HepG2 (cell line): ENCODE measurements around the gene DSC3. TPM values are rescaled to one million over a fixed set of nuclear protein-coding genes. Genes with fewer than 3 reads are reported as not detected.

Experiments used
- ATAC-seq: fragments of 200-7000 bp; cut with Tn5 transposase; 3 replicates; pipeline ENCODE4 v1.9.1; 2020; ENCODE audit warnings: mild to moderate bottlenecking, moderate library complexity
- BruUV-seq: library from RNA; stranded (reverse); fragments of 400-500 nt; replicated peaks from 2 replicates; lab custom pipeline; 2021; lab: Mats Ljungman, UMichigan
- CTCF ChIA-PET: fragments of 300-600 bp; formaldehyde crosslinking; extraction: SDS; loops from one replicate; lab custom pipeline; 2021; ENCODE audit warnings: low total read pairs, inconsistent platforms, low intra/inter-chr PET ratio; lab: Yijun Ruan, JAX
- POLR2A ChIA-PET: fragments of 350-600 bp; sonication (Branson Sonifier 250); formaldehyde crosslinking; loops from one replicate; lab custom pipeline; 2020; ENCODE audit warnings: antibody characterized with exemption, inconsistent platforms; lab: Yijun Ruan, JAX
- DNase-seq: peaks from one replicate; pipeline ENCODE4 v3.0.0-alpha.2; 2015; ENCODE audit warnings: low spot score
- FAIRE-seq: peaks from 3 replicates; lab custom pipeline; 2011; peaks lifted over from hg19 to GRCh38; lab: Jason Lieb, UNC
- H2AFZ ChIP-seq: one replicate; pipeline ENCODE4 v1.6.1; 2011; ENCODE audit warnings: low read length, inconsistent platforms
- H3K27ac ChIP-seq: fragments of 300-600 bp; 3 replicates; pipeline ENCODE4 v1.8.0; 2011; ENCODE audit warnings: mixed run types, mild to moderate bottlenecking, mixed read lengths, low read length, inconsistent platforms; ENCODE audit not compliant: insufficient read depth; ENCODE audit errors: extremely low read length
- H3K27me3 ChIP-seq, 2 experiments: fragments of 200-600 bp in 1 of 2; 2 replicates in 1 of 2; 3 replicates in 1 of 2; pipeline versions ENCODE4 v1.6.0 to v1.8.0; 2011; ENCODE audit warnings: low read length in 2 of 2, mild to moderate bottlenecking in 2 of 2, moderate library complexity in 2 of 2, inconsistent platforms in 1 of 2; ENCODE audit not compliant: insufficient read depth in 2 of 2, control insufficient read depth in 1 of 2
- H3K36me3 ChIP-seq, 2 experiments: fragments of 200-600 bp in 1 of 2; replicated peaks in 1 of 2; 2 replicates in 1 of 2; 3 replicates in 1 of 2; pipeline versions ENCODE4 v1.5.1 to v1.8.0; 2011; ENCODE audit warnings: low read length in 2 of 2, inconsistent platforms in 1 of 2; ENCODE audit not compliant: insufficient read depth in 2 of 2, control insufficient read depth in 1 of 2
- H3K4me1 ChIP-seq: 2 replicates; pipeline ENCODE4 v1.5.1; 2012; ENCODE audit warnings: low read length, inconsistent platforms; ENCODE audit not compliant: insufficient read depth
- H3K4me2 ChIP-seq: 2 replicates; pipeline ENCODE4 v1.6.0; 2011; ENCODE audit warnings: low read depth, low read length, inconsistent platforms
- H3K4me3 ChIP-seq, 3 experiments: fragments of 200-600 bp in 1 of 3; sonication (generic), shearing (Covaris generic) in 1 of 3; replicated peaks in 1 of 3; 2 replicates each; pipeline ENCODE4 v1.5.1; 2011 to 2016; ENCODE audit warnings: low read length in 3 of 3, inconsistent platforms in 2 of 3, low read depth in 2 of 3, mild to moderate bottlenecking in 2 of 3, control low read depth in 1 of 3, mixed read lengths in 1 of 3; ENCODE audit not compliant: insufficient read depth in 1 of 3
- H3K79me2 ChIP-seq: one replicate; pipeline ENCODE4 v1.6.1; 2011; ENCODE audit warnings: low read length, inconsistent platforms; ENCODE audit not compliant: insufficient read depth
- H3K9ac ChIP-seq: 2 replicates; pipeline ENCODE4 v1.6.0; 2011; ENCODE audit warnings: mild to moderate bottlenecking, low read depth, low read length, inconsistent platforms; ENCODE audit not compliant: insufficient read depth
- H3K9me3 ChIP-seq: 2 replicates; pipeline ENCODE4 v1.5.1; 2012; ENCODE audit warnings: mild to moderate bottlenecking, low read length
- H4K20me1 ChIP-seq: 2 replicates; pipeline ENCODE4 v1.6.0; 2011; ENCODE audit warnings: inconsistent platforms, mild to moderate bottlenecking, low read length, moderate library complexity; ENCODE audit not compliant: insufficient read depth
- FOXO1 ChIP-seq: sonication (generic); formaldehyde crosslinking; IDR thresholded peaks from 2 replicates; pipeline ENCODE4 v1.4.0; 2020; ENCODE audit warnings: missing genetic modification reagents
- HDAC2 ChIP-seq: sonication (generic); formaldehyde crosslinking; IDR thresholded peaks from 2 replicates; pipeline ENCODE4 v1.4.0; 2020; ENCODE audit warnings: missing genetic modification reagents
- MTA1 ChIP-seq: sonication (generic); formaldehyde crosslinking; IDR thresholded peaks from 2 replicates; pipeline ENCODE4 v1.4.0; 2020; ENCODE audit warnings: missing genetic modification reagents, mild to moderate bottlenecking, borderline replicate concordance
- RXRA ChIP-seq: sonication (generic); formaldehyde crosslinking; IDR thresholded peaks from 2 replicates; pipeline ENCODE4 v1.5.1; 2020; ENCODE audit warnings: missing genetic modification reagents
- ZNF160 ChIP-seq: sonication (generic); formaldehyde crosslinking; IDR thresholded peaks from 2 replicates; pipeline ENCODE4 v1.8.0; 2022; ENCODE audit warnings: mild to moderate bottlenecking, inconsistent platforms, missing genetic modification reagents
- ZNF329 ChIP-seq: sonication (generic); formaldehyde crosslinking; IDR thresholded peaks from 2 replicates; pipeline ENCODE4 v1.9.0; 2021; ENCODE audit warnings: low read depth, mild to moderate bottlenecking, missing genetic modification reagents
- ZNF589 ChIP-seq: sonication (generic); formaldehyde crosslinking; conservative IDR thresholded peaks from 2 replicates; pipeline ENCODE4 v1.8.0; 2022; ENCODE audit warnings: mild to moderate bottlenecking, moderate library complexity, missing genetic modification reagents
- ZNF773 ChIP-seq: sonication (generic); formaldehyde crosslinking; IDR thresholded peaks from 2 replicates; pipeline ENCODE4 v1.4.0; 2020; ENCODE audit warnings: missing genetic modification reagents, borderline replicate concordance
- ZNF788 ChIP-seq: sonication (generic); formaldehyde crosslinking; IDR thresholded peaks from 2 replicates; pipeline ENCODE4 v1.5.0; 2020; ENCODE audit warnings: mild to moderate bottlenecking, missing genetic modification reagents, borderline replicate concordance
- ZZZ3 ChIP-seq: sonication (generic); formaldehyde crosslinking; IDR thresholded peaks from 2 replicates; pipeline ENCODE4 v1.4.0; 2020; ENCODE audit warnings: missing genetic modification reagents, mild to moderate bottlenecking, borderline replicate concordance
- WGBS: methylation state at CpG from one replicate; pipeline ENCODE4 v1.1.6; 2017; ENCODE audit warnings: low lambda C conversion rate; 5-methylcytosine and 5-hydroxymethylcytosine counted together
- in situ Hi-C: cut with HindIII; loops from 2 replicates; pipeline ENCODE4 v1.10.0; 2017; ENCODE audit warnings: low pct_unique_long_range_greater_than_20kb; ENCODE audit not compliant: extremely low pct_ligation_motif_present
- intact Hi-C: fragments of 100-400 bp; cut with micrococcal nuclease; formaldehyde crosslinking; loops from one replicate; pipeline ENCODE4 v1.10.0; 2022; ENCODE audit not compliant: unreplicated experiment
- polyA plus RNA-seq, 8 experiments: library from polyadenylated mRNA; depleted of rRNA in 3 of 8; stranded (reverse) in 7 of 8; unstranded in 1 of 8; fragments of >200 nt; fragmentation: Illumina TruSeq in 4 of 8; extraction: Trizol in 4 of 8; gene quantifications; 2 replicates each; pipeline versions ENCODE4 v1.2.1 to v1.2.3, GENCODE V29; 2011 to 2016; ENCODE audit warnings: low read depth in 4 of 8, missing spikeins in 1 of 8, mixed read lengths in 1 of 8; ENCODE audit not compliant: insufficient read depth in 1 of 8
- total RNA-seq, 5 experiments: library from RNA; depleted of rRNA; stranded (reverse); fragments of >200 nt; fragmentation: Illumina TruSeq; extraction: Trizol; gene quantifications; 2 replicates each; pipeline ENCODE4 v1.2.3, GENCODE V29; 2016; ENCODE audit warnings: low read depth in 1 of 5
- TF ChIP-seq, protein P1 (sequence below): sonication (generic); formaldehyde crosslinking; IDR thresholded peaks from 2 replicates; pipeline ENCODE4 v1.8.0; 2022; ENCODE audit warnings: missing genetic modification reagents, mild to moderate bottlenecking, moderate library complexity, borderline replicate concordance
- TF ChIP-seq, protein P2 (sequence below): sonication (generic); formaldehyde crosslinking; conservative IDR thresholded peaks from 2 replicates; pipeline ENCODE4 v1.8.0; 2022; ENCODE audit warnings: missing genetic modification reagents
- TF ChIP-seq, protein P3 (sequence below): sonication (generic); formaldehyde crosslinking; IDR thresholded peaks from 2 replicates; pipeline ENCODE4 v1.5.0; 2020; ENCODE audit warnings: missing genetic modification reagents, mild to moderate bottlenecking, borderline replicate concordance
- TF ChIP-seq, protein P4 (sequence below): IDR thresholded peaks from 2 replicates; pipeline ENCODE4 v1.6.1; 2016
- TF ChIP-seq, protein P5 (sequence below): sonication (generic); formaldehyde crosslinking; IDR thresholded peaks from 2 replicates; pipeline ENCODE4 v1.5.0; 2020; ENCODE audit warnings: mild to moderate bottlenecking, missing genetic modification reagents, borderline replicate concordance

DSC3 gene
- total and polyA plus RNA-seq, 2 of the 13 experiments (the other 11 are each of a cell fraction or from before 2014, with no cell fraction given) = 0.05 to 0.38 TPM

DNA sequence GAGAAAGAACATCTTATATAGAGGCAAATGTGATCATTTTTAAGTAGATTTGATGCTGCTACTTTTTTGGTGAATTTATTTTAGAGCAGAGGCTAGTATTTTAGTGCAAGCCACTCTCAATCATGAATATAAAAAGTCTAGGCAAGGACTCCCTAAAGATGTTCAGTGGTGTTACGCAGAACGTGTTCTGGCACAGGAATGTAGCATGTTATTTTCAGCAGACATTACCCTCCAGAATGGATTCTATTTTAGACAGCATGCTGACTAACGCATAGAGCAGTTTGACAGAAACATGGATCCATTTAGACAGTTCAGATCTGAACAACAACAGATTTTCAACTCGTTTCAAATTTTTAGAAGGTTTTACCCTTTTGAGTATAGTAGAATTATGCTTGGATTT, 54.1 kb downstream of the DSC3 start:
- Histone ChIP-seq H2AFZ (no peak overlapping the region), H3K9ac (no peak overlapping the region), H3K79me2 (no peaks in the 10 kb centered on the region), H3K9me3 (no peaks in the 10 kb centered on the region), H3K4me3 (no peak overlapping the region), H4K20me1 (no peaks in the 10 kb centered on the region), H3K4me2 (no peak overlapping the region), H3K27ac (no peak overlapping the region), H3K27me3 (no peaks in the 10 kb centered on the region), H3K4me1 (no peaks in the 10 kb centered on the region), H3K36me3 (no peaks in the 10 kb centered on the region)
- BruUV-seq = no TSS peak
- FAIRE-seq = no peak
- POLR2A ChIA-PET = no interaction called here
- no peak for ATAC-seq
- 30% methylated on average over 4 of the region's 4 CpGs for WGBS
- DNase-seq = no peak
- CTCF ChIA-PET = no interaction called here
- intact Hi-C loops = no loop called here
- in situ Hi-C loops = no loop called here
- TF ChIP-seq ZNF589 = no peak
- TF ChIP-seq FOXO1 (CRISPR knock-in tag) = no peak
- TF ChIP-seq MTA1 = no peak
- TF ChIP-seq, protein P1, sequence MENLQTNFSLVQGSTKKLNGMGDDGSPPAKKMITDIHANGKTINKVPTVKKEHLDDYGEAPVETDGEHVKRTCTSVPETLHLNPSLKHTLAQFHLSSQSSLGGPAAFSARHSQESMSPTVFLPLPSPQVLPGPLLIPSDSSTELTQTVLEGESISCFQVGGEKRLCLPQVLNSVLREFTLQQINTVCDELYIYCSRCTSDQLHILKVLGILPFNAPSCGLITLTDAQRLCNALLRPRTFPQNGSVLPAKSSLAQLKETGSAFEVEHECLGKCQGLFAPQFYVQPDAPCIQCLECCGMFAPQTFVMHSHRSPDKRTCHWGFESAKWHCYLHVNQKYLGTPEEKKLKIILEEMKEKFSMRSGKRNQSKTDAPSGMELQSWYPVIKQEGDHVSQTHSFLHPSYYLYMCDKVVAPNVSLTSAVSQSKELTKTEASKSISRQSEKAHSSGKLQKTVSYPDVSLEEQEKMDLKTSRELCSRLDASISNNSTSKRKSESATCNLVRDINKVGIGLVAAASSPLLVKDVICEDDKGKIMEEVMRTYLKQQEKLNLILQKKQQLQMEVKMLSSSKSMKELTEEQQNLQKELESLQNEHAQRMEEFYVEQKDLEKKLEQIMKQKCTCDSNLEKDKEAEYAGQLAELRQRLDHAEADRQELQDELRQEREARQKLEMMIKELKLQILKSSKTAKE (CRISPR knock-in tag) = no peak
- TF ChIP-seq ZZZ3 (CRISPR knock-in tag) = no peak
- TF ChIP-seq ZNF788 = no peak
- TF ChIP-seq, protein P2, sequence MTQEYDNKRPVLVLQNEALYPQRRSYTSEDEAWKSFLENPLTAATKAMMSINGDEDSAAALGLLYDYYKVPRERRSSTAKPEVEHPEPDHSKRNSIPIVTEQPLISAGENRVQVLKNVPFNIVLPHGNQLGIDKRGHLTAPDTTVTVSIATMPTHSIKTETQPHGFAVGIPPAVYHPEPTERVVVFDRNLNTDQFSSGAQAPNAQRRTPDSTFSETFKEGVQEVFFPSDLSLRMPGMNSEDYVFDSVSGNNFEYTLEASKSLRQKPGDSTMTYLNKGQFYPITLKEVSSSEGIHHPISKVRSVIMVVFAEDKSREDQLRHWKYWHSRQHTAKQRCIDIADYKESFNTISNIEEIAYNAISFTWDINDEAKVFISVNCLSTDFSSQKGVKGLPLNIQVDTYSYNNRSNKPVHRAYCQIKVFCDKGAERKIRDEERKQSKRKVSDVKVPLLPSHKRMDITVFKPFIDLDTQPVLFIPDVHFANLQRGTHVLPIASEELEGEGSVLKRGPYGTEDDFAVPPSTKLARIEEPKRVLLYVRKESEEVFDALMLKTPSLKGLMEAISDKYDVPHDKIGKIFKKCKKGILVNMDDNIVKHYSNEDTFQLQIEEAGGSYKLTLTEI = no peak
- TF ChIP-seq, protein P3, sequence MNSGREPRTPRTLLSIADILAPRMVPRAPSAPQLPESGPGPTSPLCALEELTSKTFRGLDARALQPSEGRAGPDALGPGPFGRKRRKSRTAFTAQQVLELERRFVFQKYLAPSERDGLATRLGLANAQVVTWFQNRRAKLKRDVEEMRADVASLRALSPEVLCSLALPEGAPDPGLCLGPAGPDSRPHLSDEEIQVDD = no peak
- TF ChIP-seq, protein P4, sequence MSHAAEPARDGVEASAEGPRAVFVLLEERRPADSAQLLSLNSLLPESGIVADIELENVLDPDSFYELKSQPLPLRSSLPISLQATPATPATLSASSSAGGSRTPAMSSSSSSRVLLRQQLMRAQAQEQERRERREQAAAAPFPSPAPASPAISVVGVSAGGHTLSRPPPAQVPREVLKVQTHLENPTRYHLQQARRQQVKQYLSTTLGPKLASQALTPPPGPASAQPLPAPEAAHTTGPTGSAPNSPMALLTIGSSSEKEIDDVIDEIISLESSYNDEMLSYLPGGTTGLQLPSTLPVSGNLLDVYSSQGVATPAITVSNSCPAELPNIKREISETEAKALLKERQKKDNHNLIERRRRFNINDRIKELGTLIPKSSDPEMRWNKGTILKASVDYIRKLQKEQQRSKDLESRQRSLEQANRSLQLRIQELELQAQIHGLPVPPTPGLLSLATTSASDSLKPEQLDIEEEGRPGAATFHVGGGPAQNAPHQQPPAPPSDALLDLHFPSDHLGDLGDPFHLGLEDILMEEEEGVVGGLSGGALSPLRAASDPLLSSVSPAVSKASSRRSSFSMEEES (CRISPR knock-in tag) = no peak
- no peak for TF ChIP-seq ZNF773 (CRISPR knock-in tag)
- TF ChIP-seq ZNF329 = no peak
- TF ChIP-seq, protein P5, sequence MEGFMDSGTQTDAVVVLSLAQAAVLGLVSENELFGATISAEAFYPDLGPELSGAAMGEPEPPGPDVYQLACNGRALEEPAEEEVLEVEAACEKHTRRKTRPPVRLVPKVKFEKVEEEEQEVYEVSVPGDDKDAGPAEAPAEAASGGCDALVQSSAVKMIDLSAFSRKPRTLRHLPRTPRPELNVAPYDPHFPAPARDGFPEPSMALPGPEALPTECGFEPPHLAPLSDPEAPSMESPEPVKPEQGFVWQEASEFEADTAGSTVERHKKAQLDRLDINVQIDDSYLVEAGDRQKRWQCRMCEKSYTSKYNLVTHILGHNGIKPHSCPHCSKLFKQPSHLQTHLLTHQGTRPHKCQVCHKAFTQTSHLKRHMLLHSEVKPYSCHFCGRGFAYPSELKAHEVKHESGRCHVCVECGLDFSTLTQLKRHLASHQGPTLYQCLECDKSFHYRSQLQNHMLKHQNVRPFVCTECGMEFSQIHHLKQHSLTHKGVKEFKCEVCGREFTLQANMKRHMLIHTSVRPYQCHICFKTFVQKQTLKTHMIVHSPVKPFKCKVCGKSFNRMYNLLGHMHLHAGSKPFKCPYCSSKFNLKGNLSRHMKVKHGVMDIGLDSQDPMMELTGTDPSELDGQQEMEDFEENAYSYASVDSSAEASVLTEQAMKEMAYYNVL = no peak
- no peak for TF ChIP-seq ZNF160
- no peak for TF ChIP-seq RXRA (CRISPR knock-in tag)
- no peak for TF ChIP-seq HDAC2 (CRISPR knock-in tag)
